ENCODE data around the gene SPCS1. TPM values are rescaled to one million over a fixed set of nuclear protein-coding genes. Genes with fewer than 3 reads are reported as not detected.

Gene SPCS1
- total RNA-seq, 1 donor from 2014 or later: 68.5 TPM

DNA sequence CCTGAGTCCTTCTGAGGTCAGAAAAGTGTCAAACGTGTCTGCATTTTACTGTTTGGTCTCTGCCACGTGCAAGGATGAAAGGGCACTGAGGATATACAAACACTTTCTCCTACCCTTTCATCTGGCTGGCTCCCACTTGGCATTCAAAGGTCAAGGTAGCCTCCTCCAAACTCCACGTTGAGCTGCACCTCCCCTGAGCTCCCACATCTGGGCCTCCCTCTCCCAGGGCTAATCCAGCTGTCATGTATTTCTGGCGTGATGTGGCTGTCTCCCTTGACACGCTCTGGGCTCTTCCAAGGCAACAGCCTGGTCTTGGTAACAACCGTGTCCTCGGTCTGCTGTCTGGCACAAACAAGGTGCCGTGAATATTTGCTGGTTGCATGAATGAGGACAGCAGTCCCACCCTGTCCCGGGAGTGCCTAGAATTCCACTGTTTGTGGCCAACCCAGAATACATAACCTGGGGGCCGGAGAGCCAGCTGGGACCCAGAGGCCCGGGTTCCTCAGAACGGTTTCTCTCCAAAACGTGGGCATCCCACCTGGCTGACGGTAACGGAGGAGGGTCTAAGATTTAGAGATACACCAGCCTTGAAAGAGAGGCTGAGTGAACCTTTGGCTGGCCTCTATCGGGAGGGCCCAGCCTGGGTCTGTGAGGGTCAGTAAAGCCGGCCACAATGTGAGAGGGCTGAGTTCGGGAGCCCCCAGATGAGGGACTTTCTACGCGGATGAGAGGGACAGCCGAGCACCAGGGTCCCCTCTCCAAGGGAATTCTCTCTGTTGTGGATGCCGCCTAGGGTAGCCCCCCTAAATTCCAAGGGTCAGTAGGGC is 1.1 kb upstream of the SPCS1 start:
- no peak for TF ChIP-seq POLR2AphosphoS5 (IDR thresholded peaks at IDR 0.05; ENCODE audit: insufficient read depth in 1 of 2, low read depth in 1 of 2)
- TF ChIP-seq, protein P1, sequence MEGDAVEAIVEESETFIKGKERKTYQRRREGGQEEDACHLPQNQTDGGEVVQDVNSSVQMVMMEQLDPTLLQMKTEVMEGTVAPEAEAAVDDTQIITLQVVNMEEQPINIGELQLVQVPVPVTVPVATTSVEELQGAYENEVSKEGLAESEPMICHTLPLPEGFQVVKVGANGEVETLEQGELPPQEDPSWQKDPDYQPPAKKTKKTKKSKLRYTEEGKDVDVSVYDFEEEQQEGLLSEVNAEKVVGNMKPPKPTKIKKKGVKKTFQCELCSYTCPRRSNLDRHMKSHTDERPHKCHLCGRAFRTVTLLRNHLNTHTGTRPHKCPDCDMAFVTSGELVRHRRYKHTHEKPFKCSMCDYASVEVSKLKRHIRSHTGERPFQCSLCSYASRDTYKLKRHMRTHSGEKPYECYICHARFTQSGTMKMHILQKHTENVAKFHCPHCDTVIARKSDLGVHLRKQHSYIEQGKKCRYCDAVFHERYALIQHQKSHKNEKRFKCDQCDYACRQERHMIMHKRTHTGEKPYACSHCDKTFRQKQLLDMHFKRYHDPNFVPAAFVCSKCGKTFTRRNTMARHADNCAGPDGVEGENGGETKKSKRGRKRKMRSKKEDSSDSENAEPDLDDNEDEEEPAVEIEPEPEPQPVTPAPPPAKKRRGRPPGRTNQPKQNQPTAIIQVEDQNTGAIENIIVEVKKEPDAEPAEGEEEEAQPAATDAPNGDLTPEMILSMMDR (IDR thresholded peaks at IDR 0.05): no peak
- H3K4me1 ChIP-seq: peaks cover 54% of the 10 kb centered on the region
- peak overlapping the region; percentile 92 to 98 for H3K4me3 ChIP-seq
- peak overlapping the region; percentile 90 for H3K27ac ChIP-seq
- intact Hi-C loops (cut with DNase I): no loop called here
- no peaks in the 10 kb centered on the region for H3K9me3 ChIP-seq
- no peaks in the 10 kb centered on the region for H3K27me3 ChIP-seq
- peak in 1 of 2 donors; percentile 83 for DNase-seq (ENCODE audit: extremely low spot score in 2 of 2)
- H3K36me3 ChIP-seq: peaks cover 0 to 11% of the 10 kb centered on the region in 2 donors

DNA sequence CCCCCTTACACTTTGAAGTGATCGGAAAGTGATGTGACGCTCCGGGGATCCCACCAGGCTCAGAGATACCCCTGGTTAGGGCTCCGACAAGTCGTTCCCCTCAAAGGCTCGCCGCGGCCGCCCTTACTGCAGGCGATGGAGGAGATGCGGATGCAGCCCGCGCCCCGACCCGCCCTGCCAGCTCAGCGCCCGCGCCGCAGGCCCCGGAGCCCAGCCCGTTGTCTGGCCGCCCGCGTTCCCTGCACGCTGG is 543 bp upstream of the SPCS1 start:
- intact Hi-C loops (cut with DNase I): no loop called here
- peaks cover 54% of the 10 kb centered on the region for H3K4me1 ChIP-seq
- H3K36me3 ChIP-seq: peaks cover 0 to 11% of the 10 kb centered on the region in 2 donors
- TF ChIP-seq POLR2AphosphoS5 (IDR thresholded peaks at IDR 0.05; ENCODE audit: insufficient read depth in 1 of 2, low read depth in 1 of 2) (no peak), POLR2A (IDR thresholded peaks at IDR 0.05) (peak in 1 of 2 donors; percentile 17)
- TF ChIP-seq, protein P1 (IDR thresholded peaks at IDR 0.05): no peak
- H3K27me3 ChIP-seq: no peaks in the 10 kb centered on the region
- peak in 1 of 2 donors; percentile 85 for DNase-seq (ENCODE audit: extremely low spot score in 2 of 2)
- peak overlapping the region; percentile 90 for H3K27ac ChIP-seq
- no peaks in the 10 kb centered on the region for H3K9me3 ChIP-seq
- H3K4me3 ChIP-seq: peak overlapping the region; percentile 92 to 98

DNA sequence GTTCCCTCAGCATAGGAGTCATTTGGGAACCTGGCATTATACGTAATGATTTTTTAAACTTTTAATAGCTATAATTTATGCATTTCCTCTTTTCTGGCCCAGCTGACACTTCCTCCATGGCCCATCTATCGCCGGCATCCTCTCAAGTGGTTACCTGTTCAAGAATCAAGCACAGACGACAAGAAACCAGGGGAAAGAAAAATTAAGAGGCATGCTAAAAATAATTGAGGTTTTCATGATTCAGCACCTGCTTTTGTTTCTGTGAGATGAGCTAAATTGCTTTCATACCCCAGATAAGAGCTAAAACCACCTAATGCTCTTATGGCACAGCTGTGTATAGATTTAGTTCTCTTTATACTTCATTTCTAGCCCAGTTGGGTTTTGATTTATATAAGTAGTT is 1.7 kb downstream of the SPCS1 start:
- intact Hi-C loops (cut with DNase I): no loop called here
- Histone ChIP-seq H3K4me3 (no peak overlapping the region), H3K4me1 (peaks cover 41% of the 10 kb centered on the region), H3K9me3 (no peaks in the 10 kb centered on the region), H3K27ac (no peak overlapping the region), H3K27me3 (no peaks in the 10 kb centered on the region), H3K36me3 (peaks cover 0 to 11% of the 10 kb centered on the region in 2 donors)
- peak in 1 of 2 donors; percentile 32 for DNase-seq (ENCODE audit: extremely low spot score in 2 of 2)
- TF ChIP-seq, protein P1 (IDR thresholded peaks at IDR 0.05): no peak
- TF ChIP-seq POLR2A (IDR thresholded peaks at IDR 0.05) (no peak), POLR2AphosphoS5 (IDR thresholded peaks at IDR 0.05; ENCODE audit: insufficient read depth in 1 of 2, low read depth in 1 of 2) (no peak)

DNA sequence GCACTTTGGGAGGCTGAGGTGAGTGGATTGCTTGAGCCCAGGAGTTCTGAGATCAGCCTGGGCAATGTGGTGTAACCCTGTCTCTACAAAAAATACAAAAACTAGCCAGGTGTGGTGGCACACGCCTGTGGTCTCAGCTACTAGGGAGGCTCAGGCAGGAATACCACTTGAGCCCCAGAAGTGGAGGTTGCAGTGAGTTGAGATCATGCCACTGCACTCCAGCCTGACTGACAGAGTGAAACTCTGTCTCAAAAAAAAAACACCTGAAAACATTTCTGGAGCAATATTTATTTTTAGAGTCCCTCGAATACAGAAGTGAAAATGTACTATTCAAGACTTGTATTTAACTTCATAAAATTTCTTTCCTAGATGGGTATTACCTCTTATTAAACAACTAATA is 4.6 kb downstream of the SPCS1 start:
- H3K27me3 ChIP-seq: no peaks in the 10 kb centered on the region
- H3K4me3 ChIP-seq: no peak overlapping the region
- no peak for DNase-seq (ENCODE audit: extremely low spot score in 2 of 2)
- no peaks in the 10 kb centered on the region for H3K9me3 ChIP-seq
- H3K4me1 ChIP-seq: peaks cover 16% of the 10 kb centered on the region
- H3K27ac ChIP-seq: no peak overlapping the region
- H3K36me3 ChIP-seq: peaks cover 0 to 11% of the 10 kb centered on the region in 2 donors
- intact Hi-C loops (cut with DNase I): no loop called here
- TF ChIP-seq POLR2A (IDR thresholded peaks at IDR 0.05) (no peak), POLR2AphosphoS5 (IDR thresholded peaks at IDR 0.05; ENCODE audit: insufficient read depth in 1 of 2, low read depth in 1 of 2) (no peak)
- TF ChIP-seq, protein P1 (IDR thresholded peaks at IDR 0.05): no peak
